HEK293 (cell line): ENCODE results near the gene SMIM41.
A peak's percentile ranks its signal among the peaks of the same experiment; 100 is the strongest.

ENCODE experiments used
- EGR2 ChIP-seq: fragments of 450-650 bp; formaldehyde crosslinking; IDR thresholded peaks from 2 replicates; pipeline ENCODE4 v1.5.1; 2016; ENCODE audit warnings: low read depth, missing biosample characterization, missing genetic modification characterization
- GLI4 ChIP-seq: fragments of 450-650 bp; formaldehyde crosslinking; IDR thresholded peaks from 2 replicates; pipeline ENCODE4 v1.5.1; 2016; ENCODE audit warnings: missing biosample characterization, missing genetic modification characterization
- GLIS1 ChIP-seq: fragments of 450-650 bp; formaldehyde crosslinking; IDR thresholded peaks from 2 replicates; pipeline ENCODE4 v1.5.1; 2016; ENCODE audit warnings: missing biosample characterization, missing genetic modification characterization
- KLF1 ChIP-seq: fragments of 450-650 bp; formaldehyde crosslinking; IDR thresholded peaks from 2 replicates; pipeline ENCODE4 v1.5.1; 2016; ENCODE audit warnings: missing biosample characterization, missing genetic modification characterization
- KLF10 ChIP-seq: fragments of 450-650 bp; IDR thresholded peaks from 2 replicates; pipeline ENCODE4 v1.5.1; 2018; ENCODE audit warnings: missing biosample characterization, mild to moderate bottlenecking, missing genetic modification characterization
- OSR2 ChIP-seq: fragments of 450-650 bp; formaldehyde crosslinking; IDR thresholded peaks from 2 replicates; pipeline ENCODE4 v1.5.1; 2016; ENCODE audit warnings: missing biosample characterization, missing genetic modification characterization
- SP2 ChIP-seq: fragments of 450-650 bp; formaldehyde crosslinking; IDR thresholded peaks from 2 replicates; pipeline ENCODE4 v1.5.1; 2016; ENCODE audit warnings: missing biosample characterization, missing genetic modification characterization
- ZBTB20 ChIP-seq: fragments of 450-650 bp; formaldehyde crosslinking; IDR thresholded peaks from 2 replicates; pipeline ENCODE4 v1.5.1; 2016; ENCODE audit warnings: missing biosample characterization, missing genetic modification characterization
- ZBTB21 ChIP-seq: fragments of 450-650 bp; formaldehyde crosslinking; IDR thresholded peaks from 2 replicates; pipeline ENCODE4 v1.5.1; 2017; ENCODE audit warnings: missing biosample characterization, missing genetic modification characterization
- ZBTB8A ChIP-seq: fragments of 450-650 bp; formaldehyde crosslinking; IDR thresholded peaks from 2 replicates; pipeline ENCODE4 v1.5.1; 2016; ENCODE audit warnings: missing biosample characterization, missing genetic modification characterization
- ZFP37 ChIP-seq: fragments of 450-650 bp; formaldehyde crosslinking; IDR thresholded peaks from 2 replicates; pipeline ENCODE4 v1.5.1; 2016; ENCODE audit warnings: missing biosample characterization, missing genetic modification characterization
- ZNF10 ChIP-seq: fragments of 450-650 bp; formaldehyde crosslinking; IDR thresholded peaks from 2 replicates; pipeline ENCODE4 v1.5.1; 2017; ENCODE audit warnings: missing biosample characterization, missing genetic modification characterization
- ZNF335 ChIP-seq: fragments of 450-650 bp; formaldehyde crosslinking; conservative IDR thresholded peaks from 2 replicates; pipeline ENCODE4 v1.5.1; 2016; ENCODE audit warnings: missing biosample characterization, missing genetic modification characterization
- ZNF341 ChIP-seq: fragments of 450-650 bp; formaldehyde crosslinking; IDR thresholded peaks from 2 replicates; pipeline ENCODE4; 2016; ENCODE audit warnings: low read depth, missing biosample characterization, missing genetic modification characterization
- ZNF501 ChIP-seq: fragments of 450-650 bp; formaldehyde crosslinking; IDR thresholded peaks from 2 replicates; pipeline ENCODE4 v1.5.1; 2016; ENCODE audit warnings: missing biosample characterization, missing genetic modification characterization
- ZNF623 ChIP-seq: fragments of 450-650 bp; formaldehyde crosslinking; IDR thresholded peaks from 2 replicates; pipeline ENCODE4 v1.5.1; 2016; ENCODE audit warnings: missing biosample characterization, missing genetic modification characterization
- ZNF629 ChIP-seq: fragments of 450-650 bp; formaldehyde crosslinking; IDR thresholded peaks from 2 replicates; pipeline ENCODE4 v1.5.1; 2017; ENCODE audit warnings: missing biosample characterization, missing genetic modification characterization
- ZNF785 ChIP-seq: fragments of 450-650 bp; formaldehyde crosslinking; IDR thresholded peaks from 2 replicates; pipeline ENCODE4 v1.5.1; 2016; ENCODE audit warnings: missing biosample characterization, missing genetic modification characterization
- TF ChIP-seq, protein P1 (sequence below): fragments of 450-650 bp; formaldehyde crosslinking; IDR thresholded peaks from 2 replicates; pipeline ENCODE4 v1.5.1; 2016; ENCODE audit warnings: missing biosample characterization, missing genetic modification characterization
- TF ChIP-seq, protein P2 (sequence below): fragments of 450-650 bp; IDR thresholded peaks from 2 replicates; pipeline ENCODE4 v1.5.1; 2018; ENCODE audit warnings: missing biosample characterization, mild to moderate bottlenecking, missing genetic modification characterization
- TF ChIP-seq, protein P3 (sequence below): fragments of 450-650 bp; formaldehyde crosslinking; IDR thresholded peaks from 2 replicates; pipeline ENCODE4 v1.5.1; 2016; ENCODE audit warnings: missing biosample characterization, missing genetic modification characterization
- TF ChIP-seq, protein P4 (sequence below): fragments of 450-650 bp; formaldehyde crosslinking; IDR thresholded peaks from 2 replicates; pipeline ENCODE4 v1.5.1; 2016; ENCODE audit warnings: missing biosample characterization, missing genetic modification characterization
- TF ChIP-seq, protein P5 (sequence below): fragments of 450-650 bp; formaldehyde crosslinking; IDR thresholded peaks from 2 replicates; pipeline ENCODE4 v1.5.1; 2016; ENCODE audit warnings: missing biosample characterization, missing genetic modification characterization
- TF ChIP-seq, protein P6 (sequence below): fragments of 450-650 bp; formaldehyde crosslinking; IDR thresholded peaks from 2 replicates; pipeline ENCODE4 v1.5.1; 2017; ENCODE audit warnings: missing biosample characterization, missing genetic modification characterization

SMIM41 gene

DNA sequence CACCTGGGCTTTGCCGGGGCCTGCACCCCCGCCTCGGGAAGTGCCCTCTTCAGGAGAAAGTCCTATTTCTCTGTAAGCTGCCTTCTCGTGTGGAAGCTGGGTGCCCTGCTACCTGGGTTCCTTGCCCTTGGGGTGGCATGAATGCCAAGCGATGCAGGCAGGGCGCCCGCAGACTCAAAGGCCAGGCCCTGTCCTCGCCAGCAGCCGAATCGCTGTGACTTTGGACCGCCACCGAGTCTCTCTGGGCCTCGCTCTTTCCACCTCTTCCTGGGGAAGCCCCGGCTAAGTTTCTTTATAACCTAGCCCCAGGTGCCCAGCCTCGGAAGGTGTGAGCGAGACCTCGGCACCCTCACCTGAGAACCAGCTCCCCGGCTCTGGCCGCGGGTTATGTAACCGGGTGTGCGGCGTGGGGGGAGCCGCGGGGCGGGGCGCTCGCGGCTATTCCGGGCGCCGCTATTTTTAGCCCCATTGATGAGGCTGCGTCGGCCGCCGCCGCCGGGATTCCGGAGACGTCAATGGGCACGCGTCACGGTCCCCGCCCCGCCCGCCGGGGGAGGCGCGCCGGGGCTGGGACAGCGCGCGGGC, 42.8 kb upstream of the SMIM41 start (continued):
- TF ChIP-seq, protein P1, sequence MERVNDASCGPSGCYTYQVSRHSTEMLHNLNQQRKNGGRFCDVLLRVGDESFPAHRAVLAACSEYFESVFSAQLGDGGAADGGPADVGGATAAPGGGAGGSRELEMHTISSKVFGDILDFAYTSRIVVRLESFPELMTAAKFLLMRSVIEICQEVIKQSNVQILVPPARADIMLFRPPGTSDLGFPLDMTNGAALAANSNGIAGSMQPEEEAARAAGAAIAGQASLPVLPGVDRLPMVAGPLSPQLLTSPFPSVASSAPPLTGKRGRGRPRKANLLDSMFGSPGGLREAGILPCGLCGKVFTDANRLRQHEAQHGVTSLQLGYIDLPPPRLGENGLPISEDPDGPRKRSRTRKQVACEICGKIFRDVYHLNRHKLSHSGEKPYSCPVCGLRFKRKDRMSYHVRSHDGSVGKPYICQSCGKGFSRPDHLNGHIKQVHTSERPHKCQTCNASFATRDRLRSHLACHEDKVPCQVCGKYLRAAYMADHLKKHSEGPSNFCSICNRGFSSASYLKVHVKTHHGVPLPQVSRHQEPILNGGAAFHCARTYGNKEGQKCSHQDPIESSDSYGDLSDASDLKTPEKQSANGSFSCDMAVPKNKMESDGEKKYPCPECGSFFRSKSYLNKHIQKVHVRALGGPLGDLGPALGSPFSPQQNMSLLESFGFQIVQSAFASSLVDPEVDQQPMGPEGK: peak; percentile 34
- TF ChIP-seq ZNF623 (tag by site-specific recombination) (no peak), SP2 (tag by site-specific recombination) (peak; percentile 10; the same call in 1 of the 2 replicates), GLIS1 (tag by site-specific recombination) (0 out of 2 replicates have a peak, but pooled peaks have one; percentile 23), ZBTB21 (peak; percentile 28; the same call in 1 of the 2 replicates), KLF1 (peak; percentile 64), ZFP37 (tag by site-specific recombination) (peak; percentile 36; the same call in 1 of the 2 replicates), ZNF501 (tag by site-specific recombination) (no peak; the same call in 1 of the 2 replicates), EGR2 (tag by site-specific recombination) (peak; percentile 13; the same call in 1 of the 2 replicates), ZNF335 (peak; percentile 46), ZBTB20 (tag by site-specific recombination) (peak; percentile 37; the same call in 1 of the 2 replicates), ZNF629 (tag by site-specific recombination) (peak; percentile 85), ZNF785 (tag by site-specific recombination) (no peak), GLI4 (tag by site-specific recombination) (no peak), ZNF10 (0 out of 2 replicates have a peak, but pooled peaks have one; percentile 25), OSR2 (no peak), ZBTB8A (tag by site-specific recombination) (peak; percentile 72), ZNF341 (no peak; the same call in none of the 2 replicates), KLF10 (tag by site-specific recombination) (peak; percentile 89)
- TF ChIP-seq, protein P2, sequence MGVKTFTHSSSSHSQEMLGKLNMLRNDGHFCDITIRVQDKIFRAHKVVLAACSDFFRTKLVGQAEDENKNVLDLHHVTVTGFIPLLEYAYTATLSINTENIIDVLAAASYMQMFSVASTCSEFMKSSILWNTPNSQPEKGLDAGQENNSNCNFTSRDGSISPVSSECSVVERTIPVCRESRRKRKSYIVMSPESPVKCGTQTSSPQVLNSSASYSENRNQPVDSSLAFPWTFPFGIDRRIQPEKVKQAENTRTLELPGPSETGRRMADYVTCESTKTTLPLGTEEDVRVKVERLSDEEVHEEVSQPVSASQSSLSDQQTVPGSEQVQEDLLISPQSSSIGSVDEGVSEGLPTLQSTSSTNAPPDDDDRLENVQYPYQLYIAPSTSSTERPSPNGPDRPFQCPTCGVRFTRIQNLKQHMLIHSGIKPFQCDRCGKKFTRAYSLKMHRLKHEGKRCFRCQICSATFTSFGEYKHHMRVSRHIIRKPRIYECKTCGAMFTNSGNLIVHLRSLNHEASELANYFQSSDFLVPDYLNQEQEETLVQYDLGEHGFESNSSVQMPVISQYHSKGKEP (tag by site-specific recombination): 0 out of 2 replicates have a peak, but pooled peaks have one; percentile 9
- TF ChIP-seq, protein P3, sequence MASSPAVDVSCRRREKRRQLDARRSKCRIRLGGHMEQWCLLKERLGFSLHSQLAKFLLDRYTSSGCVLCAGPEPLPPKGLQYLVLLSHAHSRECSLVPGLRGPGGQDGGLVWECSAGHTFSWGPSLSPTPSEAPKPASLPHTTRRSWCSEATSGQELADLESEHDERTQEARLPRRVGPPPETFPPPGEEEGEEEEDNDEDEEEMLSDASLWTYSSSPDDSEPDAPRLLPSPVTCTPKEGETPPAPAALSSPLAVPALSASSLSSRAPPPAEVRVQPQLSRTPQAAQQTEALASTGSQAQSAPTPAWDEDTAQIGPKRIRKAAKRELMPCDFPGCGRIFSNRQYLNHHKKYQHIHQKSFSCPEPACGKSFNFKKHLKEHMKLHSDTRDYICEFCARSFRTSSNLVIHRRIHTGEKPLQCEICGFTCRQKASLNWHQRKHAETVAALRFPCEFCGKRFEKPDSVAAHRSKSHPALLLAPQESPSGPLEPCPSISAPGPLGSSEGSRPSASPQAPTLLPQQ (tag by site-specific recombination): no peak
- TF ChIP-seq, protein P4, sequence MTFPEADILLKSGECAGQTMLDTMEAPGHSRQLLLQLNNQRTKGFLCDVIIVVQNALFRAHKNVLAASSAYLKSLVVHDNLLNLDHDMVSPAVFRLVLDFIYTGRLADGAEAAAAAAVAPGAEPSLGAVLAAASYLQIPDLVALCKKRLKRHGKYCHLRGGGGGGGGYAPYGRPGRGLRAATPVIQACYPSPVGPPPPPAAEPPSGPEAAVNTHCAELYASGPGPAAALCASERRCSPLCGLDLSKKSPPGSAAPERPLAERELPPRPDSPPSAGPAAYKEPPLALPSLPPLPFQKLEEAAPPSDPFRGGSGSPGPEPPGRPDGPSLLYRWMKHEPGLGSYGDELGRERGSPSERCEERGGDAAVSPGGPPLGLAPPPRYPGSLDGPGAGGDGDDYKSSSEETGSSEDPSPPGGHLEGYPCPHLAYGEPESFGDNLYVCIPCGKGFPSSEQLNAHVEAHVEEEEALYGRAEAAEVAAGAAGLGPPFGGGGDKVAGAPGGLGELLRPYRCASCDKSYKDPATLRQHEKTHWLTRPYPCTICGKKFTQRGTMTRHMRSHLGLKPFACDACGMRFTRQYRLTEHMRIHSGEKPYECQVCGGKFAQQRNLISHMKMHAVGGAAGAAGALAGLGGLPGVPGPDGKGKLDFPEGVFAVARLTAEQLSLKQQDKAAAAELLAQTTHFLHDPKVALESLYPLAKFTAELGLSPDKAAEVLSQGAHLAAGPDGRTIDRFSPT (tag by site-specific recombination): peak; percentile 61
- TF ChIP-seq, protein P5, sequence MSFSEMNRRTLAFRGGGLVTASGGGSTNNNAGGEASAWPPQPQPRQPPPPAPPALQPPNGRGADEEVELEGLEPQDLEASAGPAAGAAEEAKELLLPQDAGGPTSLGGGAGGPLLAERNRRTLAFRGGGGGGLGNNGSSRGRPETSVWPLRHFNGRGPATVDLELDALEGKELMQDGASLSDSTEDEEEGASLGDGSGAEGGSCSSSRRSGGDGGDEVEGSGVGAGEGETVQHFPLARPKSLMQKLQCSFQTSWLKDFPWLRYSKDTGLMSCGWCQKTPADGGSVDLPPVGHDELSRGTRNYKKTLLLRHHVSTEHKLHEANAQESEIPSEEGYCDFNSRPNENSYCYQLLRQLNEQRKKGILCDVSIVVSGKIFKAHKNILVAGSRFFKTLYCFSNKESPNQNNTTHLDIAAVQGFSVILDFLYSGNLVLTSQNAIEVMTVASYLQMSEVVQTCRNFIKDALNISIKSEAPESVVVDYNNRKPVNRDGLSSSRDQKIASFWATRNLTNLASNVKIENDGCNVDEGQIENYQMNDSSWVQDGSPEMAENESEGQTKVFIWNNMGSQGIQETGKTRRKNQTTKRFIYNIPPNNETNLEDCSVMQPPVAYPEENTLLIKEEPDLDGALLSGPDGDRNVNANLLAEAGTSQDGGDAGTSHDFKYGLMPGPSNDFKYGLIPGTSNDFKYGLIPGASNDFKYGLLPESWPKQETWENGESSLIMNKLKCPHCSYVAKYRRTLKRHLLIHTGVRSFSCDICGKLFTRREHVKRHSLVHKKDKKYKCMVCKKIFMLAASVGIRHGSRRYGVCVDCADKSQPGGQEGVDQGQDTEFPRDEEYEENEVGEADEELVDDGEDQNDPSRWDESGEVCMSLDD: peak; percentile 24; the same call in 1 of the 2 replicates
- TF ChIP-seq, protein P6, sequence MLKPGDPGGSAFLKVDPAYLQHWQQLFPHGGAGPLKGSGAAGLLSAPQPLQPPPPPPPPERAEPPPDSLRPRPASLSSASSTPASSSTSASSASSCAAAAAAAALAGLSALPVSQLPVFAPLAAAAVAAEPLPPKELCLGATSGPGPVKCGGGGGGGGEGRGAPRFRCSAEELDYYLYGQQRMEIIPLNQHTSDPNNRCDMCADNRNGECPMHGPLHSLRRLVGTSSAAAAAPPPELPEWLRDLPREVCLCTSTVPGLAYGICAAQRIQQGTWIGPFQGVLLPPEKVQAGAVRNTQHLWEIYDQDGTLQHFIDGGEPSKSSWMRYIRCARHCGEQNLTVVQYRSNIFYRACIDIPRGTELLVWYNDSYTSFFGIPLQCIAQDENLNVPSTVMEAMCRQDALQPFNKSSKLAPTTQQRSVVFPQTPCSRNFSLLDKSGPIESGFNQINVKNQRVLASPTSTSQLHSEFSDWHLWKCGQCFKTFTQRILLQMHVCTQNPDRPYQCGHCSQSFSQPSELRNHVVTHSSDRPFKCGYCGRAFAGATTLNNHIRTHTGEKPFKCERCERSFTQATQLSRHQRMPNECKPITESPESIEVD (tag by site-specific recombination): no peak
